Astrocyte of the cerebellum (primary cell): ENCODE data around the gene ENPP6.

Experiments used
- DNase-seq: peaks from one replicate; pipeline ENCODE4 v3.0.0-alpha.2; 2011; ENCODE audit warnings: low read depth
- H3K4me3 ChIP-seq: 2 replicates; pipeline ENCODE4 v1.5.1; 2011; ENCODE audit warnings: mild to moderate bottlenecking, low read depth, low read length, moderate library complexity
- CTCF ChIP-seq: IDR thresholded peaks from 2 replicates; pipeline ENCODE4 v1.5.1; 2012; ENCODE audit warnings: low read length, low read depth, moderate library complexity, mild to moderate bottlenecking; ENCODE audit errors: missing control alignments
- in situ Hi-C: cut with HindIII; loops from 2 replicates; pipeline ENCODE4 v1.10.0; 2017; ENCODE audit warnings: low sequenced_read_pairs

Gene ENPP6

GRCh38 chr4:184103527-184104264 lies 114.0 kb downstream of the ENPP6 start:
- in situ Hi-C loops: no loop called here
- DNase-seq: no peak
- TF ChIP-seq CTCF: no peak
- H3K4me3 ChIP-seq: no peak overlapping the region

- no peak overlapping the region for H3K4me3 ChIP-seq
- no peak for DNase-seq
- in situ Hi-C loops: no loop called here
- no peak for TF ChIP-seq CTCF
Measured at GRCh38 chr4:184102927-184103326, 114.7 kb downstream of the ENPP6 start.

GRCh38 chr4:184102488-184102887 lies 115.2 kb downstream of the ENPP6 start:
- in situ Hi-C loops: no loop called here
- H3K4me3 ChIP-seq: no peak overlapping the region
- TF ChIP-seq CTCF: no peak
- no peak for DNase-seq

- in situ Hi-C loops: no loop called here
- no peak overlapping the region for H3K4me3 ChIP-seq
- no peak for TF ChIP-seq CTCF
- no peak for DNase-seq
Measured at GRCh38 chr4:184101711-184102110, 116.0 kb downstream of the ENPP6 start.

- in situ Hi-C loops: no loop called here
- H3K4me3 ChIP-seq: no peak overlapping the region
- no peak for DNase-seq
- TF ChIP-seq CTCF: no peak
Measured at GRCh38 chr4:184100297-184100885, 117.3 kb downstream of the ENPP6 start.

GRCh38 chr4:184099535-184099966 lies 118.1 kb downstream of the ENPP6 start:
- no peak for TF ChIP-seq CTCF
- H3K4me3 ChIP-seq: no peak overlapping the region
- no peak for DNase-seq
- in situ Hi-C loops: no loop called here
